Fibroblast of lung (primary cell): ENCODE measurements around the gene KIF1B.

ENCODE experiments used
- CTCF ChIP-seq, 2 donors: IDR thresholded peaks in 1 of 2; conservative IDR thresholded peaks in 1 of 2; 1 replicate in 1 of 2; 2 replicates in 1 of 2; pipeline ENCODE4 v1.5.1; 2011 to 2012; ENCODE audit warnings: low read length in 2 of 2, control low read depth in 1 of 2, inconsistent platforms in 1 of 2, low read depth in 1 of 2, mild to moderate bottlenecking in 1 of 2
- EZH2 ChIP-seq: IDR thresholded peaks from 2 replicates; pipeline ENCODE4 v1.5.1; 2012; ENCODE audit warnings: low read length, control low read depth, mild to moderate bottlenecking; ENCODE audit errors: missing control alignments

GRCh38 chr1:10325521-10325920, 115.2 kb downstream of the KIF1B start:
- TF ChIP-seq CTCF (conservative IDR thresholded peaks at IDR 0.05 in 1 of 2, IDR thresholded peaks at IDR 0.05 in 1 of 2; ENCODE audit: low read depth in 1 of 2, low read length in 2 of 2) (no peak), EZH2 (no peak)
